ENCODE results near the gene COX5B.

COX5B gene

DNA sequence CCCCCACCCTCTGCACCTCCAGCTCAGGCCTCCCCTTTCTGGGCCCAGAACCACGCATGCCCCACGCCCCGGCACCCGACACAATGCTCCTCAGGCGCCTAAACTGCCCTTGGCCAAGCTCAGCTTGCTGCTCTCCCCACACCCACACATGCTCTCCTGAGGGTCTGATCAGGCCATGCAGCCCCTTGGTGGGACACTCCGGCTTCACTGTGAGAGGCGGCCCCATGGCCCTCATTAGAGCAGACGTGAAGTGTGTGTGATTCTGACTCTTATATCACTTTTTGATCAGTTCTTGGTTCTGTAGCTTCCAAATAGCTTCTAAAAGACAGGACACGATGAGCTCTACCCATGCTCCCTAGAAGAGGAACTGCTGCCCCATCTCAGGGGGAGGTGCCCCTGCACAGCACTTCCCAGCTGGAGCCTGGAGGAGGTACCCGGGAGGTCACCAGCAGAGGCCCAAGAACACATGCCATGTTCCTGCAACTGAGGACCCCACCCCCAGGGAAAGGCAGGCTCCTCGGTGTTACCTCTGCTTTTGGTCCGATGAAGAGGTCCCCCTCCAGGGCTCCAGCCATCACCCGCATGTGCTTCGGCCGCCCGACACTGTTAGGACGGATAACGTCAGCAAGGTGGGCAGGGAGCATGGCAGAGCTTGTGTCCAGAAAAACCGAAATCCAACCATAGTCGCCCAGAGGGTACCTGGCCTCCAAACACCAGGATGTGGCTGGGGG lies 14.3 kb downstream of the COX5B start:
- TF ChIP-seq, protein P1, sequence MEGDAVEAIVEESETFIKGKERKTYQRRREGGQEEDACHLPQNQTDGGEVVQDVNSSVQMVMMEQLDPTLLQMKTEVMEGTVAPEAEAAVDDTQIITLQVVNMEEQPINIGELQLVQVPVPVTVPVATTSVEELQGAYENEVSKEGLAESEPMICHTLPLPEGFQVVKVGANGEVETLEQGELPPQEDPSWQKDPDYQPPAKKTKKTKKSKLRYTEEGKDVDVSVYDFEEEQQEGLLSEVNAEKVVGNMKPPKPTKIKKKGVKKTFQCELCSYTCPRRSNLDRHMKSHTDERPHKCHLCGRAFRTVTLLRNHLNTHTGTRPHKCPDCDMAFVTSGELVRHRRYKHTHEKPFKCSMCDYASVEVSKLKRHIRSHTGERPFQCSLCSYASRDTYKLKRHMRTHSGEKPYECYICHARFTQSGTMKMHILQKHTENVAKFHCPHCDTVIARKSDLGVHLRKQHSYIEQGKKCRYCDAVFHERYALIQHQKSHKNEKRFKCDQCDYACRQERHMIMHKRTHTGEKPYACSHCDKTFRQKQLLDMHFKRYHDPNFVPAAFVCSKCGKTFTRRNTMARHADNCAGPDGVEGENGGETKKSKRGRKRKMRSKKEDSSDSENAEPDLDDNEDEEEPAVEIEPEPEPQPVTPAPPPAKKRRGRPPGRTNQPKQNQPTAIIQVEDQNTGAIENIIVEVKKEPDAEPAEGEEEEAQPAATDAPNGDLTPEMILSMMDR (IDR thresholded peaks at IDR 0.05; ENCODE audit: low read depth, low read length), result no peak
- no peak overlapping the region for H3K4me3 ChIP-seq (ENCODE audit: low read depth, low read length)

DNA sequence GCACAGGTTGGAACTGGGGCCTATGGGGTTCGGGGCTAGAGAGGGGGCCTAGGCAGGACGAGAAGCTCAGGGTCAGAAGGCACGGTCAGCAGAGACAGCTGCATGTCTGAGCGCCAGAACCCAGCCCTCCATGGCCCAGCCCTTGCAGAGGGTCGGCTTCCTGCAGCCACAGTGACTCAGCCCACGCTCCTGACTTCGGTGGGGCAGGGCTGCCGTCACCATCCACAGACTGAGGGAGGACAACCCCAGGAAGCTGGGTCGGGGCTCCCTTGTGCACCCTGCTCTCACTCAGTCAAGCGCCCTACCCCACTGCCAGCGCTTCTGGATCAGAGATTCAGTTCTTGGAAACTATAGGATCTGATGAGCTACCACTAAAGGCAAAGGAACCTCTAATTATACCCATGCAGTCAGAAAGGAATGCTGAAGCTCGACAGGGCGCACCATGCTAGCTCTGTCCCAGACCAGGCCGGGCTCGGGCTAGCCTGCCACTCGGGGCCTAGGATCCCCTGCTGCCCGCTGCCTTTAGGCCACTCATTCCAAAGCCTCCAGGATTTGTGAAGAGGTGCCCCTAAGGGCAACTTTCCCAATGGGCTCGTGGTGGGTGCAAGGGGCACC lies 15.0 kb downstream of the COX5B start:
- TF ChIP-seq, protein P1 (IDR thresholded peaks at IDR 0.05; ENCODE audit: low read depth, low read length), result no peak
- H3K4me3 ChIP-seq (ENCODE audit: low read depth, low read length), result no peak overlapping the region

DNA sequence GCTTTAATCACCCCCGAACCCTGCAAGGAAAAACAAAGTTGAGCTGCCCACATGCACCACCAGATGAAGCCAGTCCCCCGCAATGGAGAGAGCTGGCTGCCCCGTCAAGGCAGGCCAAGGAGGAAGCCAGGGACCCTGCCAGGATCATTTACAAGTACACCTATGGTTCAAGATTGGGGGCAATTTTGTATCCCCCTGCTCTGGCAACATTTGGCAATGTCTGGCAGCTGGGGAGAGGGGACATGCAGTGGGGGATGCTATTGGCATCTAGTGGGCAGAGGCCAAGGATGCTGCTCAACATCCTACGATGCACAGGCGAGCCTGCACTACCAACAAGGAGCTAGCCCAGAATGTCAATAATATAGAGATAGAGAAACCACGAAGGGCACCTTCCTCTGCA lies 16.1 kb downstream of the COX5B start:
- peak overlapping the region; percentile 81 for H3K4me3 ChIP-seq (ENCODE audit: low read depth, low read length)
- TF ChIP-seq, protein P1 (IDR thresholded peaks at IDR 0.05; ENCODE audit: low read depth, low read length), result no peak

DNA sequence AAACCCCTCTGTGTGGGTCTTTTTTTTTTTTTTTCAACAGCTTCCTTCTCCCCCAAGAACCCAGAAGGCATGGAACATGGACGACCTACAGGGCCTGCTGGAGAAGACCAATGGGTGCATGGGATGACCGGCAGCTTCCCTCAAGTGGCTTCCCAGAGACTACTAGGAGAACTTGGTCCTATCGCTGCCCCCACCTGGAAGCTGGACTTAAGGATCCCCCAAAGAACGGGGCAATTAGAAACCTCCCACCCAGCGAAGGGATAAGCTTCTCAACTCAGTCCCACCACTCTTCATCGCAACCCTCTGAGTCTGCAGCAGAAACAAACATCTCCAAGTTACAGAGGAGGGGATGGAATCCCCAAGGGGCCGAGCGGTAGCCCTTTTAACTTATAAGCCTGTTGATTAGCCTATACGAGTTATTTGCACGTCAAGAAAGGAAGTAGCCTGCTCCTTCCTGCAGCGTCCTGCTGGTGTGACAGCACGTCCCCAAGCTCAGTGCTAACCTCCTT lies 16.6 kb downstream of the COX5B start:
- TF ChIP-seq, protein P1 (IDR thresholded peaks at IDR 0.05; ENCODE audit: low read depth, low read length), result no peak
- peak overlapping the region; percentile 81 for H3K4me3 ChIP-seq (ENCODE audit: low read depth, low read length)

DNA sequence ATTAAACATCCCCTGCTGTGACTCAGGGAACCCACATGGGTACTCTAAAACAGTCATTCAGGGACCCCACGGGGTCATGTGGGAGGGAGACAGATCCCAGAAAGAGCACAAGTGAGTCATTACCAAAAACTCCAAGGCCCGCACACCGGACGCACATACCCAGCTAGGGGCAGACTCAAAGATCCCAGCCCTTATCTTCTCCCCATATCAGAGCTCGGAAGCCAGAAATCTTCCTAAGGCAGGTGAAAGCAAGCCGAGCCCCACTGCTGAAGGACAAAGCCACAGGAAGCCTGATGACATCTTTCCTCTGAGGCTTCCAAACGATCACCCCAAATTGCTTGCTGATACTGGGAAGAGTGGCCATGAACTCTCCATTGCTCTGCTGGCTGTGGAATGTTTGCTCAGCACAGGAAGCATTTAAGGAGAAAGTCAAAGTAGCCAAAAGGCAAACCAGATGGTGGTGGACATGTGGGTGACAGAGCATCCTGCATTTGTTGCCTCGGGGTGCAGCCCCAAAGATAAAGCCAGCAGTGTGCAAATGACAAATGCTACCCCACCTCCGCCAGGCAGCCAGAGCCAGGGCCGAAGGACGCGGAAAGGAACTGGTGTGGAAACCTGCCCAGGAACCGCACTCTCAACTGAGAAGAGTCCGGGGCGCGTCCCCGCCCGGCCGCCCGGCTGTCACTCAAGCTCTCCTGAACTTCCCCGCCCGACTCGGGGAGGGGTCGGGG lies 17.2 kb downstream of the COX5B start:
- TF ChIP-seq, protein P1 (IDR thresholded peaks at IDR 0.05; ENCODE audit: low read depth, low read length), result no peak
- H3K4me3 ChIP-seq (ENCODE audit: low read depth, low read length), result peak overlapping the region; percentile 81

DNA sequence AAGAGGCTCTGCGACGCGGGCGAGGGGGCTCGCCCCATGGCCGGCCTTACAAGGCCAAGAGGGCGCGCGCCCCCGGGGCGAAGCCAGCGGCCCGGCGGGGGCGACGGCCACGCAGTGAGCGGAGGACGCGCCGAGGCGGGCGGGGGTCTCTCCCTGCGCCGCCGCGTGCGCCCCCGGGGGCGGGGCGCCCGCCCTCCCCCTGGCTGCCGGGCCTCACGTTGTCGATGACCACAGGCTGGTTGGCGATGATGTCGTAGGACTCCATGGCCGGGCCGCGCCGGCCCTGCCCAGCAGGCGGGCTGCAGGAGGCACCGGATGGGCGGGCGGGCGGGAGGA lies 17.7 kb downstream of the COX5B start:
- H3K4me3 ChIP-seq (ENCODE audit: low read depth, low read length), result peak overlapping the region; percentile 81
- TF ChIP-seq, protein P1 (IDR thresholded peaks at IDR 0.05; ENCODE audit: low read depth, low read length), result no peak
